Ovary (tissue), 3 donors: ENCODE results near the gene KIF2A.

Source experiments
- CTCF ChIP-seq, 3 donors: fragments of 450-650 bp in 2 of 3; fragments of 200-600 bp in 1 of 3; IDR thresholded peaks; one replicate each; pipeline versions ENCODE4 v1.5.1 to v1.8.0; 2016 to 2022; ENCODE audit warnings: antibody characterized with exemption in 3 of 3, mild to moderate bottlenecking in 1 of 3
- EP300 ChIP-seq: sonication (generic); formaldehyde crosslinking; IDR thresholded peaks from one replicate; pipeline ENCODE4 v1.6.1; 2017; ENCODE audit warnings: antibody characterized with exemption
- POLR2A ChIP-seq: fragments of 450-650 bp; IDR thresholded peaks from one replicate; pipeline ENCODE4 v1.6.1; 2017; ENCODE audit warnings: antibody characterized with exemption, mild to moderate bottlenecking, moderate library complexity
- donor health status: DM: no; HTN: no; CAD: no.

GRCh38 chr5:62257020-62257367 lies 49.0 kb upstream of the KIF2A start:
- TF ChIP-seq CTCF (IDR thresholded peaks at IDR 0.05) = no peak
- no peak for TF ChIP-seq POLR2A
- TF ChIP-seq EP300 = no peak
